ENCODE measurements around the gene GCM1. TPM values are rescaled to one million over a fixed set of nuclear protein-coding genes. Genes with fewer than 3 reads are reported as not detected.

Gene GCM1
- total RNA-seq, 2 experiments from 2014 or later = 0.09 TPM; not detected in 1

- CTCF ChIA-PET = interaction anchor here (0.8 to 1.1 kb wide), 2 partner anchors 47 to 623 kb away, joined by 3 to 4 read pairs; no protein-coding TSS in a partner anchor
- H3K36me3 Mint-ChIP-seq = no peaks in the 10 kb centered on the region
- no peak overlapping the region for H3K4me3 Mint-ChIP-seq
- no peak for DNase-seq
- no peak overlapping the region for H3K27ac Mint-ChIP-seq
- H3K27me3 Mint-ChIP-seq = peaks cover 4% of the 10 kb centered on the region
- no peaks in the 10 kb centered on the region for H3K9me3 Mint-ChIP-seq (ENCODE audit: low read depth)
- no peak for ATAC-seq
- peaks cover 30% of the 10 kb centered on the region for H3K4me1 Mint-ChIP-seq
Observed at GRCh38 chr6:53112871-53113270, 35.8 kb downstream of the GCM1 start.

- Mint-ChIP-seq H3K4me1 (peaks cover 30% of the 10 kb centered on the region), H3K9me3 (ENCODE audit: low read depth) (no peaks in the 10 kb centered on the region), H3K27ac (peak overlapping the region; percentile 12), H3K36me3 (no peaks in the 10 kb centered on the region), H3K27me3 (peaks cover 4% of the 10 kb centered on the region), H3K4me3 (no peak overlapping the region)
- CTCF ChIA-PET = interaction anchor here (0.8 to 1.1 kb wide), 2 partner anchors 46 to 623 kb away, joined by 3 to 4 read pairs; no protein-coding TSS in a partner anchor
- DNase-seq (peak; percentile 63), ATAC-seq (no peak)
Observed at GRCh38 chr6:53112404-53112803, 36.2 kb downstream of the GCM1 start.

GRCh38 chr6:53111865-53112264 lies 36.8 kb downstream of the GCM1 start:
- H3K36me3 Mint-ChIP-seq = no peaks in the 10 kb centered on the region
- H3K9me3 Mint-ChIP-seq (ENCODE audit: low read depth) = no peaks in the 10 kb centered on the region
- H3K4me1 Mint-ChIP-seq = peaks cover 30% of the 10 kb centered on the region
- H3K4me3 Mint-ChIP-seq = no peak overlapping the region
- DNase-seq = no peak
- peaks cover 4% of the 10 kb centered on the region for H3K27me3 Mint-ChIP-seq
- no peak overlapping the region for H3K27ac Mint-ChIP-seq
- CTCF ChIA-PET = interaction anchor here (1.1 kb wide), 1 partner anchor 46 kb away, joined by 4 read pairs; no protein-coding TSS in a partner anchor
- no peak for ATAC-seq

GRCh38 chr6:53109612-53110011 lies 39.0 kb downstream of the GCM1 start:
- Mint-ChIP-seq H3K9me3 (ENCODE audit: low read depth) (no peaks in the 10 kb centered on the region), H3K27ac (peak overlapping the region; percentile 8), H3K27me3 (peaks cover 4% of the 10 kb centered on the region), H3K4me3 (no peak overlapping the region), H3K4me1 (peaks cover 30% of the 10 kb centered on the region), H3K36me3 (no peaks in the 10 kb centered on the region)
- ATAC-seq (peak; percentile 42), DNase-seq (peak; percentile 54)
- CTCF ChIA-PET = no interaction called here

- CTCF ChIA-PET = no interaction called here
- Mint-ChIP-seq H3K27me3 (no peaks in the 10 kb centered on the region), H3K4me1 (peaks cover 19% of the 10 kb centered on the region), H3K4me3 (no peak overlapping the region), H3K27ac (no peak overlapping the region), H3K36me3 (no peaks in the 10 kb centered on the region), H3K9me3 (ENCODE audit: low read depth) (no peaks in the 10 kb centered on the region)
- DNase-seq (no peak), ATAC-seq (no peak)
Observed at GRCh38 chr6:53107091-53107490, 41.5 kb downstream of the GCM1 start.

GRCh38 chr6:53104916-53105315 lies 43.7 kb downstream of the GCM1 start:
- ATAC-seq = no peak
- Mint-ChIP-seq H3K9me3 (ENCODE audit: low read depth) (no peaks in the 10 kb centered on the region), H3K27me3 (no peaks in the 10 kb centered on the region), H3K4me3 (no peak overlapping the region), H3K27ac (no peak overlapping the region), H3K4me1 (peaks cover 11% of the 10 kb centered on the region), H3K36me3 (peaks cover 4% of the 10 kb centered on the region)
- DNase-seq = no peak
- CTCF ChIA-PET = interaction anchor here (0.6 to 0.9 kb wide), 2 partner anchors 9 to 68 kb away, joined by 3 read pairs; no protein-coding TSS in a partner anchor

GRCh38 chr6:53103993-53104675 lies 44.5 kb downstream of the GCM1 start:
- no peaks in the 10 kb centered on the region for H3K27me3 Mint-ChIP-seq

GRCh38 chr6:53101006-53101405 lies 47.6 kb downstream of the GCM1 start:
- no peaks in the 10 kb centered on the region for H3K4me1 Mint-ChIP-seq
- no peak overlapping the region for H3K4me3 Mint-ChIP-seq
- no peaks in the 10 kb centered on the region for H3K9me3 Mint-ChIP-seq (ENCODE audit: low read depth)
- DNase-seq = no peak
- ATAC-seq = no peak
- peaks cover 25% of the 10 kb centered on the region for H3K36me3 Mint-ChIP-seq
- H3K27ac Mint-ChIP-seq = no peak overlapping the region
- CTCF ChIA-PET = no interaction called here
- H3K27me3 Mint-ChIP-seq = no peaks in the 10 kb centered on the region

More at GRCh38 chr6:53103993-53104675, 44.5 kb downstream of the GCM1 start:
- DNase-seq (no peak), ATAC-seq (no peak)
- Mint-ChIP-seq H3K4me3 (no peak overlapping the region), H3K27ac (no peak overlapping the region), H3K36me3 (peaks cover 4% of the 10 kb centered on the region), H3K9me3 (ENCODE audit: low read depth) (no peaks in the 10 kb centered on the region), H3K4me1 (peaks cover 4% of the 10 kb centered on the region)
- CTCF ChIA-PET = interaction anchor here (0.6 to 0.9 kb wide), 2 partner anchors 10 to 68 kb away, joined by 3 read pairs; no protein-coding TSS in a partner anchor

- DNase-seq = no peak
- Mint-ChIP-seq H3K9me3 (ENCODE audit: low read depth) (no peaks in the 10 kb centered on the region), H3K4me3 (no peak overlapping the region), H3K27me3 (no peaks in the 10 kb centered on the region), H3K4me1 (no peaks in the 10 kb centered on the region), H3K36me3 (peaks cover 28% of the 10 kb centered on the region), H3K27ac (no peak overlapping the region)
- no peak for ATAC-seq
- CTCF ChIA-PET = no interaction called here
Observed at GRCh38 chr6:53100561-53100960, 48.1 kb downstream of the GCM1 start.

- Mint-ChIP-seq H3K36me3 (peaks cover 45% of the 10 kb centered on the region), H3K9me3 (ENCODE audit: low read depth) (no peaks in the 10 kb centered on the region), H3K4me3 (no peak overlapping the region), H3K27me3 (no peaks in the 10 kb centered on the region), H3K27ac (no peak overlapping the region), H3K4me1 (peaks cover 12% of the 10 kb centered on the region)
- DNase-seq (no peak), ATAC-seq (no peak)
- CTCF ChIA-PET = no interaction called here
Observed at GRCh38 chr6:53095716-53096115, 52.9 kb downstream of the GCM1 start.

- H3K4me1 Mint-ChIP-seq = peaks cover 12% of the 10 kb centered on the region
- peaks cover 45% of the 10 kb centered on the region for H3K36me3 Mint-ChIP-seq
- H3K27ac Mint-ChIP-seq = no peak overlapping the region
- H3K27me3 Mint-ChIP-seq = no peaks in the 10 kb centered on the region
- H3K9me3 Mint-ChIP-seq (ENCODE audit: low read depth) = no peaks in the 10 kb centered on the region
- no peak overlapping the region for H3K4me3 Mint-ChIP-seq
- CTCF ChIA-PET = no interaction called here
- ATAC-seq (no peak), DNase-seq (no peak)
Observed at GRCh38 chr6:53095270-53095669, 53.4 kb downstream of the GCM1 start.

- peaks cover 12% of the 10 kb centered on the region for H3K4me1 Mint-ChIP-seq
- H3K4me3 Mint-ChIP-seq = no peak overlapping the region
- no peaks in the 10 kb centered on the region for H3K9me3 Mint-ChIP-seq (ENCODE audit: low read depth)
- DNase-seq (no peak), ATAC-seq (no peak)
- H3K27me3 Mint-ChIP-seq = no peaks in the 10 kb centered on the region
- peaks cover 33% of the 10 kb centered on the region for H3K36me3 Mint-ChIP-seq
- CTCF ChIA-PET = interaction anchor here (1.7 kb wide), 1 partner anchor 10 kb away, joined by 4 read pairs; no protein-coding TSS in a partner anchor
- H3K27ac Mint-ChIP-seq = no peak overlapping the region
Observed at GRCh38 chr6:53090576-53090975, 58.1 kb downstream of the GCM1 start.

GRCh38 chr6:53089948-53090347 lies 58.7 kb downstream of the GCM1 start:
- peaks cover 28% of the 10 kb centered on the region for H3K36me3 Mint-ChIP-seq
- H3K9me3 Mint-ChIP-seq (ENCODE audit: low read depth) = no peaks in the 10 kb centered on the region
- no peak for DNase-seq
- no peak for ATAC-seq
- no peak overlapping the region for H3K27ac Mint-ChIP-seq
- H3K4me1 Mint-ChIP-seq = peaks cover 12% of the 10 kb centered on the region
- no peaks in the 10 kb centered on the region for H3K27me3 Mint-ChIP-seq
- CTCF ChIA-PET = interaction anchor here (1.7 kb wide), 1 partner anchor 9 kb away, joined by 4 read pairs; no protein-coding TSS in a partner anchor
- no peak overlapping the region for H3K4me3 Mint-ChIP-seq

- Mint-ChIP-seq H3K9me3 (ENCODE audit: low read depth) (no peaks in the 10 kb centered on the region), H3K27me3 (no peaks in the 10 kb centered on the region), H3K4me3 (no peak overlapping the region), H3K4me1 (peaks cover 5% of the 10 kb centered on the region), H3K36me3 (peaks cover 41% of the 10 kb centered on the region), H3K27ac (no peak overlapping the region)
- DNase-seq (no peak), ATAC-seq (no peak)
- CTCF ChIA-PET = no interaction called here
Observed at GRCh38 chr6:53086302-53086701, 62.3 kb downstream of the GCM1 start.
